ENCODE measurements around the gene TNPO1.
"Not testable (repeated sequence)": the region's sequence is repeated elsewhere in the genome, so short reads cannot be mapped to it uniquely, and the experiment has no call there.

Gene TNPO1

GRCh38 chr5:72934953-72935725 is 118.7 kb downstream of the TNPO1 start:
- not testable (repeated sequence) for DNase-seq (ENCODE audit: low read depth)

DNA sequence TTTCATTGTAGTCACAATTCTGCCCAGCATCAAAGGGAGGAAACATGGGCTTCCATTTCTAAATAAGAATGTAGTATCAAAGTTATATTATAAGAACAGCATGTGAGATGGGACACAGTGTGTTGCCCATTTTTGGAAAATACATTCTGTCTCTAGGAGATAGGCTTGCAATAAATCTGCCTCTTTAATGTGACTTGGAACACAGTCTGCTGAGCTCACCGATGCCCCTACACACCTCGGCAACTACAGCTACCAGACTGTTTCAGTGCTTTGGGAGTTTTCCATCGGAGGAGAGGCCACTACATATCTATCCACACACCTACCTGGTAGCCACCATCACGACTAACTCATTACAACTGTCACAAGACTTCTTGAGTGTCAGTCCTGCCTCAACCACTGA is 120.4 kb downstream of the TNPO1 start:
- no peak for DNase-seq (ENCODE audit: low read depth)

DNA sequence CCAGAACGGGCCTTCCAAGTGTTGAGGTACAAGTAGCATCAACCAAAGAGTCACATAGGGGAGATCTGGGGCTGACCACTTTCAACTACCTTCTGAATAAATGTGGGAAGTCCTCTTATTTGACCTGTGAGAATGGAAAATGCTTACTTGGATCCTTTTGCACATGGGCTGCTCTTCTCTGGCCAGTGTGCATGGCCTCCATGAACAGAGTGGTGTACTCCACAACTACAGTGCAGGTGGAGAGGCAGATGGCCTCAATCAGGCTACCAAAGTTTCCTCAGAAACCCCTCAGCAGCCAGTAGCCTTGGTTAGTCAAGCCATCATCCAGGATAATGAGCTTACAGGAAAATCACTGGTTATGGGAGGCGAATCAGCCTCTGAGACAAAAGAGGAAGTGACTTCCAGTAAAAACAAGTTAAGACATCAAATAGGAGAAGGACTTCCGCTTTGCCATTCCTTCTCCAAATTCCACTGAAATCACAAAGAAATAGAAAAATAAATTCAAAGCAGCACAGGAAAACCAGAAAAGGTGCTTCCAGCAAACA is 121.1 kb downstream of the TNPO1 start:
- no peak for DNase-seq (ENCODE audit: low read depth)

DNA sequence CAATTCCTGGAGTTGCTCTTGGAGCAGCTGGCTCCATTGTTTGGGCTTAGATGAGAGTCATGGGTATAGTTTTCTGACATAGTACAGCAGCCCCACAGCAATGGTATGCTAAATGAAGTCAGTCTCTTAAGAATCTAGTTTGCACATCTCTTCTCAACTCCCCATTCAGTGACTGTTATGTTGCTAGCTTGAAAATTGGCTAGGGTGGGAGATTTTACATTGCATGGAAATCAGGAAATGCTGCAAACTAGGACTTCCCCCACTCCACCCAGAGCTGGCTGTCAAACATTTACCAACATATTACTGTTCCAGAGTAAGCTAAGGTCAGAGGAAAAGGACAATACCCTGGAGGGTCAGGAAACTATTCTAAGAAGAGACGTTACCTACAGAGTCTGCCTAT is 121.7 kb downstream of the TNPO1 start:
- DNase-seq (ENCODE audit: low read depth): no peak

- DNase-seq (ENCODE audit: low read depth): no peak
These were observed 123.6 kb downstream of the TNPO1 start for GRCh38 chr5:72940082-72940481.

- no peak for DNase-seq (ENCODE audit: low read depth)
These were observed 126.8 kb downstream of the TNPO1 start for GRCh38 chr5:72943307-72943706.

GRCh38 chr5:72947498-72947897 is 131.0 kb downstream of the TNPO1 start:
- DNase-seq (ENCODE audit: low read depth): no peak

- DNase-seq (ENCODE audit: low read depth): no peak
These were observed 133.0 kb downstream of the TNPO1 start for GRCh38 chr5:72949481-72949880.

GRCh38 chr5:72951671-72952468 is 135.4 kb downstream of the TNPO1 start:
- no peak for DNase-seq (ENCODE audit: low read depth)

DNA sequence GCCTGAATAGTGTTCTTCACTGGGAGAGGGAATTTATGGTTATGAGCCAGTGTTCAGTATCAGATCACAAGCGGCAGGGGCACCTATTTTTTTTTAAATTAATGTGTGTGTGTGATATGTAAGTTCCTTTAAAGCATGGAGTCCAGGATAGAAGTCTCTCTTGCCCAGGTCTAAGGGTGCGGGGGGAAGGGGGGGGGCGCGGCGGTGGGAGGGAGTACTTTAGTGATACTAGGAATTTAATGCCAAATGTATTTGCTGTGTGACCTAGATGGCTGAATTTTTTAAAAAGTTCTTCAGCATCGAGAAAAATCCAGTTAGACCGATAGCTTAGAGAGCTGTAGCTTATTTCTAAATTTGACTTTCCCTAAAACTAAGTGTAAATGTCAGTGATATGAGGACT is 137.9 kb downstream of the TNPO1 start:
- DNase-seq (ENCODE audit: low read depth): no peak

- no peak for DNase-seq (ENCODE audit: low read depth)
These were observed 138.8 kb downstream of the TNPO1 start for GRCh38 chr5:72955143-72955767.

DNA sequence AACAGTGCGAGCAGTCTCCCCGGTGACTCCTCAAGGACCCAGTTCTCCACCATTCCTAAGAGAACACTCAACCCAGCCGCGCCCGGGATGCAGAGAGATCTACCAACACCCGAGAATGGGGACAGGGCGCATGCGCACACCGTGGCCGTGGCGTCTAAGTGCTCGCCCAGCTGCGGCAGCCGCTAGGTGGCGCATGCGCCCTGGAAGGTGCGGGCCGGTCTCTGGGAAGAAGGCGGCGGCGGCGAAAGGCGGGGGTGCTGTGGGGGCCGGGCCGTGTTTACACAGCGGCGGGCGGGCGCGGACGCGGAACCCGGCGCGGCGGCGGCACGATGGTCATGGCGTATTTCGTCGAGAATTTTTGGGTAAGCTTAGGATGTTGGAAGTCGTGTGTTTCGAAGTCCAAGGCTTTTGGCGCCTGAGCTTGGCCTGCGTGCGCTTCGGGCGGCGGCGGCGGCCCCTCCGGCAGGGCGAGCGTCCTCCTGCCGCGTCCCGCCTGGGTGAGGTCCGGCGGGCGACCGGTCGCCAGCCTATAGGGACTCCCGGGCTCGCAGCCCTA is 139.4 kb downstream of the TNPO1 start, which contains the start of gene FCHO2:
Gene FCHO2, plus strand, starts transcription at position 274 of the 556 bp plus-strand sequence. Its CDS starts 56 bp downstream, at position 330.
- DNase-seq (ENCODE audit: low read depth): peak; percentile 91

DNA sequence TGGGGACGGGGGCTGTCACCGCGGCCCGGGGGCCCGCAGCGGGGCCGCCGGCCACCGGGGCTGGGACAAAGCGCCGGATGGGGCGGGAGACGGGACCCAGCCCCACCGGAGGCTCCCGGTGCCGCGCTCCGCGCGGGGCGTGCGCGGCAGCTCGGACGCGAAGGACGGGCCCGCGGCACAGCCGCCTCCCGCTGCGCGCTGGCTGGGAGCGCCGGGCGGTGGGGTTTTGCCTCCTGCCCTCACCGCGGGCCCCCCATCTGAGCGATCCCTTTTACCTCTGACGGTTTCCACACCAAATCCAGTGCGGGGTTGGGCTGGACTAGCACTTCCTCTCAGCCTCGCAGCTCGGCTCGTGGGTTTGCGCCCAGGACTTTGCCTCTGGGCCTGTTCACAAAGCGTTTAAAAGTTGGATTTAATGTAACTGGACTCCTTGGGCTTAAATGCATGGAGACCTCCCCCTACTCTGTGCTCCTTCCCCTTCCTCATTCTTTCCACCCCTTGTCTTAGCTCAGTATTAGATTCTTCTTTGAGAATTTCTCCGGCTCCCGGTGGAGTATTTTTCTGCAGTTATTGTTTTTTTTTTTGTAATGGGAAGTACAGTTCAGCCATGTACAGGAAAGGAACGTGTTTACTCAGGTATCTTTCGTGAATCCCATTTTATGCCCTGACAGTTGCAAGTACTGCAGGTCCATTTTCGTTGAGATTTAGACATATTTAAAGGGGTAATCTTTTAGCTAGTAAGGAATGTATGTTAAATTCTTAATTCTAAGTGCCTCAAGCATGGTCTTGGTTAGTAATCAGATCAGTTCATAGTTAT is 140.1 kb downstream of the TNPO1 start:
- no peak for DNase-seq (ENCODE audit: low read depth)

DNA sequence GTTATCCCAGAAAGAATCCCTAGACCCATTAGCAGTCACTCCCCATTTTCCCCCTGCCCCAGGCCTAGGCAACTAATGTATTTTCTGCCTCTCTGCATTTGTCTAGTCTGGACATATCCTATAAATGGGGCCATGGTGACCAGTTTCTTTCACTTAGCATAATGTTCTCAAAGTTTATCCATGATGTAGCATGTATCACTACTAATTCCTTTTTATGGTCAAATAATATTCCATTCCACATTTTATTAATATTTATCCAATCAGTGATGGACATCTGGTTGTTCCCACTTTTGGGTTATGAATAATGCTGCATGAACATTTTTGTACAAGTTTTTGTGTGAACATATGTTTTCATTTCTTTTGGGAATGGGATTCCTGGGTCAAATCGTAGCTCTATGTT is 140.9 kb downstream of the TNPO1 start:
- no peak for DNase-seq (ENCODE audit: low read depth)

GRCh38 chr5:72959257-72959656 is 142.8 kb downstream of the TNPO1 start:
- DNase-seq (ENCODE audit: low read depth): no peak

Measured in activated T-cell treated with anti-CD3 and anti-CD28 coated beads for 24 hours (primary cell).